Osteocyte (in vitro differentiated cells): ENCODE data around the gene LAD1. TPM values are rescaled to one million over a fixed set of nuclear protein-coding genes. Genes with fewer than 3 reads are reported as not detected.

ENCODE experiments used
- DNase-seq: peaks from one replicate; pipeline ENCODE4 v3.0.0; 2021; ENCODE audit warnings: mixed read lengths; ENCODE audit not compliant: unreplicated experiment; ENCODE audit errors: extremely low spot score
- H3K27ac Mint-ChIP-seq: one replicate; pipeline ENCODE4 v1.8.0; 2021; ENCODE audit warnings: mild to moderate bottlenecking, mixed read lengths; ENCODE audit not compliant: unreplicated experiment
- H3K27me3 Mint-ChIP-seq: one replicate; pipeline ENCODE4 v1.8.0; 2021; ENCODE audit warnings: mixed read lengths; ENCODE audit not compliant: unreplicated experiment
- H3K36me3 Mint-ChIP-seq: one replicate; pipeline ENCODE4 v1.8.0; 2021; ENCODE audit warnings: mixed read lengths; ENCODE audit not compliant: unreplicated experiment
- H3K4me1 Mint-ChIP-seq: one replicate; pipeline ENCODE4 v1.8.0; 2021; ENCODE audit warnings: mixed read lengths; ENCODE audit not compliant: unreplicated experiment
- H3K4me3 Mint-ChIP-seq: one replicate; pipeline ENCODE4 v1.8.0; 2021; ENCODE audit warnings: mild to moderate bottlenecking, moderate library complexity, mixed read lengths; ENCODE audit not compliant: unreplicated experiment
- H3K9me3 Mint-ChIP-seq: one replicate; pipeline ENCODE4 v1.8.0; 2021; ENCODE audit warnings: mixed read lengths; ENCODE audit not compliant: unreplicated experiment
- total RNA-seq: library from RNA; stranded (reverse); gene quantifications from 2 replicates; pipeline ENCODE4 v1.2.1, GENCODE V29; 2021
- TF ChIP-seq, protein P1 (sequence below): fragments of 200-600 bp; sonication (generic); IDR thresholded peaks from 2 replicates; pipeline ENCODE4 v1.5.0; 2021; ENCODE audit warnings: antibody characterized with exemption, mild to moderate bottlenecking, moderate library complexity

LAD1 gene
- total RNA-seq, 1 donor from 2014 or later, result 0.16 TPM

DNA sequence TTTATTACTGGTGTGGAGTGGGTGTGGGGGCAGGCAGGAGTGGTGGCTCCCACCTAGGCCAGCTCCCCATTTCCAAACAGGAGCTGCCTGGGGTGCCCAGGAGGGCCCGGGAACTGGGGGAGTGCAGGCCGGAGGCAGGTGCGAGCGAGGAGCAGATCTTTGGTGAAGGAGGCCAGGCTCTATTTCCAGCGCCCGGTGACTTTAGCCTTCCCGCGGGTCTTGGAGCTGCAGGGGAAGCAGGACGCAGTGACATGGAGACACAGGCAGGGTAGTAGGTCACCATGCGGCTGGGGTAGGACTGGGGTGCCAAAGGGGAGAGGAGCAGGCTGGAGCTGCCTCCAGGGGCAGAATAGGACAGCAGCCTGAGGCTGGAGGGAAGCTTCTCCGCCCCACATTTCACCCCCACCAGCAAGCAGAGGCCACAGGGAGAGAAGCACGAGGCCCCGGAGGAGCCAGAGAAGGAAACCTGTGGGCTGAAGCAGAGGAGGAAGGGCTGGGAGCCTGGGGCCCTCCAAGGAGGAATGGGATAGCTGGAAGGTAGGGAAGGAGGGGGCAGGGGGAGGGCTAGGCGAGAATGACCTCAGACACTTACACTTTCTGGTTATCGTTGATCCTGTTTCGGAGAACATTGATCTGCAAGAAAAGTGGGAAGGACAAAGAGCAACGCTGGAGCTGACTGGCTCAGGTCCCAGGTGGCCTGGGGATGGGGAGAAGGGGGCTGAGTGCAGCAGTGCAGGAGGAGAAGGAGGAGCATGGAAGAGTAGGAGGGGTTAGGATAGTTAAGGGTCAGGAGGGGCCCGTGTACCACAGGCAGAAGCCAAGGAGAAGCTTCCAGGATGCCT lies 39.9 kb downstream of the LAD1 start:
- no peaks in the 10 kb centered on the region for H3K9me3 Mint-ChIP-seq
- TF ChIP-seq, protein P1, sequence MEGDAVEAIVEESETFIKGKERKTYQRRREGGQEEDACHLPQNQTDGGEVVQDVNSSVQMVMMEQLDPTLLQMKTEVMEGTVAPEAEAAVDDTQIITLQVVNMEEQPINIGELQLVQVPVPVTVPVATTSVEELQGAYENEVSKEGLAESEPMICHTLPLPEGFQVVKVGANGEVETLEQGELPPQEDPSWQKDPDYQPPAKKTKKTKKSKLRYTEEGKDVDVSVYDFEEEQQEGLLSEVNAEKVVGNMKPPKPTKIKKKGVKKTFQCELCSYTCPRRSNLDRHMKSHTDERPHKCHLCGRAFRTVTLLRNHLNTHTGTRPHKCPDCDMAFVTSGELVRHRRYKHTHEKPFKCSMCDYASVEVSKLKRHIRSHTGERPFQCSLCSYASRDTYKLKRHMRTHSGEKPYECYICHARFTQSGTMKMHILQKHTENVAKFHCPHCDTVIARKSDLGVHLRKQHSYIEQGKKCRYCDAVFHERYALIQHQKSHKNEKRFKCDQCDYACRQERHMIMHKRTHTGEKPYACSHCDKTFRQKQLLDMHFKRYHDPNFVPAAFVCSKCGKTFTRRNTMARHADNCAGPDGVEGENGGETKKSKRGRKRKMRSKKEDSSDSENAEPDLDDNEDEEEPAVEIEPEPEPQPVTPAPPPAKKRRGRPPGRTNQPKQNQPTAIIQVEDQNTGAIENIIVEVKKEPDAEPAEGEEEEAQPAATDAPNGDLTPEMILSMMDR, result no peak
- H3K4me1 Mint-ChIP-seq, result no peaks in the 10 kb centered on the region
- H3K27me3 Mint-ChIP-seq, result peaks cover 36% of the 10 kb centered on the region
- no peaks in the 10 kb centered on the region for H3K36me3 Mint-ChIP-seq
- no peak for DNase-seq
- H3K4me3 Mint-ChIP-seq, result no peak overlapping the region
- no peak overlapping the region for H3K27ac Mint-ChIP-seq

DNA sequence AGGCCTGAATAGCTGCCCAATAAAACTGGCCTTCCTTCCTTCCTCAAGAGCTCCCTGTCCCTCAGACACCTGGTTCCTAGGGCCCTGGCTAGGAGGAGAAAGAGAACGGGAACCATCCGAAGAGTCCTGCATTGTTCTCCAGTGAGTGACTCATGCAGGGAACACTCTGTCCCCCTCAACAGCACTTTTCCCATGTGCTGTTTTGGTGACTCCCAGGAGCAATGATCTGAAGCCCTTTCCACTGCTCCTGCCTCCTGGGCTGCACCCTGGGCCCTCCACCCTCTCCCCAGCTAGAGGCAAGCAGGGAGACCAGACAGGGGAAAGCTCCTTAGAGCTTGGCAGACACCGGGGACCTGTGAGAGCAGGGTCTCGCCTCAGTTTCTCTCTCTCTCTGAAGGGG lies 40.5 kb downstream of the LAD1 start:
- Mint-ChIP-seq H3K27me3 (peaks cover 38% of the 10 kb centered on the region), H3K9me3 (no peaks in the 10 kb centered on the region)
- TF ChIP-seq, protein P1, result no peak

GRCh38 chr1:201357636-201358348 lies 41.3 kb downstream of the LAD1 start:
- DNase-seq, result no peak
- Mint-ChIP-seq H3K4me3 (no peak overlapping the region), H3K4me1 (no peaks in the 10 kb centered on the region), H3K36me3 (no peaks in the 10 kb centered on the region), H3K27me3 (peaks cover 39% of the 10 kb centered on the region), H3K9me3 (no peaks in the 10 kb centered on the region), H3K27ac (no peak overlapping the region)
- TF ChIP-seq, protein P1, result no peak

More for the DNA sequence above, 40.5 kb downstream of the LAD1 start:
- H3K36me3 Mint-ChIP-seq, result no peaks in the 10 kb centered on the region
- H3K4me1 Mint-ChIP-seq, result no peaks in the 10 kb centered on the region
- H3K4me3 Mint-ChIP-seq, result no peak overlapping the region
- no peak for DNase-seq
- H3K27ac Mint-ChIP-seq, result no peak overlapping the region

GRCh38 chr1:201357211-201357610 lies 41.9 kb downstream of the LAD1 start:
- Mint-ChIP-seq H3K27ac (no peak overlapping the region), H3K27me3 (peaks cover 40% of the 10 kb centered on the region), H3K4me1 (no peaks in the 10 kb centered on the region), H3K4me3 (no peak overlapping the region), H3K36me3 (no peaks in the 10 kb centered on the region), H3K9me3 (no peaks in the 10 kb centered on the region)
- TF ChIP-seq, protein P1, result no peak
- no peak for DNase-seq

GRCh38 chr1:201356701-201357100 lies 42.4 kb downstream of the LAD1 start:
- Mint-ChIP-seq H3K9me3 (no peaks in the 10 kb centered on the region), H3K4me1 (no peaks in the 10 kb centered on the region), H3K4me3 (no peak overlapping the region), H3K27ac (no peak overlapping the region), H3K27me3 (peaks cover 39% of the 10 kb centered on the region), H3K36me3 (no peaks in the 10 kb centered on the region)
- no peak for DNase-seq
- TF ChIP-seq, protein P1, result no peak
